IMR-90 (cell line): Measurements from ENCODE around the gene ARHGAP31. TPM values are rescaled to one million over a fixed set of nuclear protein-coding genes. Genes with fewer than 3 reads are reported as not detected.
"Not testable (repeated sequence)": the region's sequence is repeated elsewhere in the genome, so short reads cannot be mapped to it uniquely, and the experiment has no call there.

ENCODE experiments used
- ATAC-seq: fragments of 200-7000 bp; cut with Tn5 transposase; 2 replicates; pipeline ENCODE4 v1.9.1; 2020; ENCODE audit warnings: low read depth, mild to moderate bottlenecking, moderate library complexity
- BruUV-seq: library from RNA; stranded (reverse); fragments of 400-500 nt; replicated peaks from 2 replicates; lab custom pipeline; 2021; lab: Mats Ljungman, UMichigan
- CTCF ChIA-PET: fragments of 300-600 bp; formaldehyde crosslinking; extraction: SDS; loops from one replicate; lab custom pipeline; 2021; ENCODE audit warnings: antibody characterized with exemption; lab: Yijun Ruan, JAX
- POLR2A ChIA-PET: fragments of 300-600 bp; sonication (Branson Sonifier 250); formaldehyde crosslinking; loops from one replicate; lab custom pipeline; 2022; ENCODE audit warnings: antibody characterized with exemption; ENCODE audit not compliant: unreplicated experiment; lab: Charles Lee
- DNase-seq: peaks from one replicate; pipeline ENCODE4 v3.0.0; 2013
- H2AFZ ChIP-seq: replicated peaks from 2 replicates; pipeline ENCODE3; 2013; ENCODE audit warnings: low read length, mild to moderate bottlenecking; ENCODE audit not compliant: poor library complexity
- H2AK5ac ChIP-seq: 2 replicates; pipeline ENCODE4 v1.6.1; 2013; ENCODE audit warnings: low read depth, low read length, inconsistent platforms
- H2AK9ac ChIP-seq: replicated peaks from 2 replicates; pipeline ENCODE3; 2013; ENCODE audit warnings: mild to moderate bottlenecking, low read depth, low read length, moderate library complexity; ENCODE audit not compliant: poor library complexity
- H2BK120ac ChIP-seq: 2 replicates; pipeline ENCODE4 v1.6.1; 2013; ENCODE audit warnings: low read depth, low read length, inconsistent platforms
- H2BK15ac ChIP-seq: 3 replicates; pipeline ENCODE4 v1.6.1; 2013; ENCODE audit warnings: low read depth, low read length, inconsistent platforms
- H2BK20ac ChIP-seq: 2 replicates; pipeline ENCODE4 v1.6.1; 2013; ENCODE audit warnings: low read depth, mild to moderate bottlenecking, inconsistent platforms, low read length, moderate library complexity
- H2BK5ac ChIP-seq: 2 replicates; pipeline ENCODE4 v1.6.1; 2013; ENCODE audit warnings: mild to moderate bottlenecking, low read depth, low read length, inconsistent platforms; ENCODE audit not compliant: poor library complexity, severe bottlenecking
- H3K14ac ChIP-seq: replicated peaks from 2 replicates; pipeline ENCODE4 v1.6.1; 2013; ENCODE audit warnings: low read depth, low read length, inconsistent platforms
- H3K18ac ChIP-seq: 2 replicates; pipeline ENCODE4 v1.6.1; 2013; ENCODE audit warnings: low read depth, low read length, control low read depth
- H3K23ac ChIP-seq: 2 replicates; pipeline ENCODE4 v1.6.1; 2013; ENCODE audit warnings: low read depth, low read length, inconsistent platforms
- H3K27ac ChIP-seq: 2 replicates; pipeline ENCODE4 v1.5.1; 2013; ENCODE audit warnings: mild to moderate bottlenecking, control low read depth, low read length; ENCODE audit not compliant: insufficient read depth
- H3K27me3 ChIP-seq: 2 replicates; pipeline ENCODE4 v1.6.1; 2013; ENCODE audit warnings: low read length; ENCODE audit not compliant: control insufficient read depth, insufficient read depth
- H3K36me3 ChIP-seq: 2 replicates; pipeline ENCODE4 v1.6.1; 2013; ENCODE audit warnings: low read length, mixed read lengths; ENCODE audit not compliant: control insufficient read depth, insufficient read depth
- H3K4ac ChIP-seq: 2 replicates; pipeline ENCODE4 v1.6.1; 2013; ENCODE audit warnings: low read depth, low read length, inconsistent platforms
- H3K4me1 ChIP-seq: 2 replicates; pipeline ENCODE4 v1.6.1; 2013; ENCODE audit warnings: low read length, mixed read lengths; ENCODE audit not compliant: control insufficient read depth, insufficient read depth
- H3K4me2 ChIP-seq: 2 replicates; pipeline ENCODE4 v1.6.1; 2013; ENCODE audit warnings: low read depth, mild to moderate bottlenecking, control low read depth, low read length, moderate library complexity
- H3K4me3 ChIP-seq: 2 replicates; pipeline ENCODE4 v1.5.1; 2013; ENCODE audit warnings: low read depth, mild to moderate bottlenecking, control low read depth, low read length, moderate library complexity; ENCODE audit not compliant: insufficient read depth
- H3K56ac ChIP-seq: 2 replicates; pipeline ENCODE4 v1.6.1; 2013; ENCODE audit warnings: low read length, inconsistent platforms; ENCODE audit not compliant: insufficient read depth; ENCODE audit errors: extremely low read depth
- H3K79me1 ChIP-seq, 2 experiments: 2 replicates each; pipeline ENCODE4 v1.6.1; 2013; ENCODE audit warnings: low read length in 2 of 2, inconsistent platforms in 1 of 2, low read depth in 1 of 2
- H3K9ac ChIP-seq: 2 replicates; pipeline ENCODE4 v1.6.1; 2013; ENCODE audit warnings: low read depth, low read length, control low read depth
- H3K9me1 ChIP-seq: 2 replicates; pipeline ENCODE4 v1.6.1; 2013; ENCODE audit warnings: low read length, inconsistent platforms; ENCODE audit not compliant: insufficient read depth
- H3K9me3 ChIP-seq: 2 replicates; pipeline ENCODE4 v1.6.1; 2013; ENCODE audit warnings: low read length; ENCODE audit not compliant: control insufficient read depth, insufficient read depth
- H4K20me1 ChIP-seq: 2 replicates; pipeline ENCODE4 v1.6.1; 2013; ENCODE audit warnings: low read length, inconsistent platforms; ENCODE audit not compliant: insufficient read depth
- H4K5ac ChIP-seq: 2 replicates; pipeline ENCODE4 v1.6.1; 2013; ENCODE audit warnings: mild to moderate bottlenecking, low read depth, low read length, control low read depth
- H4K8ac ChIP-seq, 2 experiments: 2 replicates each; pipeline ENCODE4 v1.6.1; 2013; ENCODE audit warnings: low read depth in 2 of 2, low read length in 2 of 2, control low read depth in 1 of 2, inconsistent platforms in 1 of 2
- H4K91ac ChIP-seq: 2 replicates; pipeline ENCODE4 v1.6.1; 2013; ENCODE audit warnings: low read depth, low read length, inconsistent platforms; ENCODE audit not compliant: insufficient read depth
- WGBS, 2 experiments: methylation state at CpG; one replicate each; pipeline versions ENCODE4 v1.1.5 to v1.1.7; 2013; ENCODE audit warnings: missing lambda C conversion rate in 2 of 2; ENCODE audit not compliant: insufficient read length in 1 of 2; ENCODE audit errors: extremely low coverage in 2 of 2; 5-methylcytosine and 5-hydroxymethylcytosine counted together
- dilution Hi-C: fragments of 300-500 bp; cut with HindIII; formaldehyde crosslinking; loops from one replicate; pipeline ENCODE4 v1.14.3; 2018; ENCODE audit warnings: low sequenced_read_pairs; ENCODE audit not compliant: unreplicated experiment
- in situ Hi-C: fragments of 300-500 bp; cut with MboI; formaldehyde crosslinking; loops from 3 replicates; pipeline ENCODE4 v1.14.3; 2019; ENCODE audit warnings: low sequenced_read_pairs, inconsistent platforms, mixed read lengths
- intact Hi-C: fragments of 100-400 bp; cut with micrococcal nuclease; formaldehyde crosslinking; loops from 2 replicates; pipeline ENCODE4 v1.10.0; 2022
- polyA plus RNA-seq, 3 experiments: library from polyadenylated mRNA; depleted of rRNA; stranded (reverse); fragments of >200 nt; gene quantifications; 2 replicates each; pipeline ENCODE4 v1.2.3, GENCODE V29; 2012; ENCODE audit warnings: low replicate concordance in 1 of 3
- total RNA-seq: library from RNA; depleted of rRNA; stranded (reverse); fragments of >200 nt; gene quantifications from 2 replicates; pipeline ENCODE4 v1.2.3, GENCODE V29; 2012

Gene ARHGAP31
- total and polyA plus RNA-seq, 2 of the 4 experiments (the other 2 are of a cell fraction), result 6.6 to 7.7 TPM

- 100% methylated on average over 1 of the region's 6 CpGs; no CpG with 5 or more reads in 1 of the 2 experiments for WGBS, 2 experiments
Observed at GRCh38 chr3:119371786-119372185, 77.6 kb downstream of the ARHGAP31 start.

More at GRCh38 chr3:119371786-119372185, 77.6 kb downstream of the ARHGAP31 start:
- DNase-seq, H3K23ac ChIP-seq, H3K9me3 ChIP-seq, intact Hi-C loops, H3K4me2 ChIP-seq, H2AFZ ChIP-seq, H3K4me3 ChIP-seq, H4K5ac ChIP-seq, H2BK20ac ChIP-seq, H3K9me1 ChIP-seq, H2BK5ac ChIP-seq, H4K8ac ChIP-seq, H3K14ac ChIP-seq, in situ Hi-C loops, H3K79me1 ChIP-seq, dilution Hi-C loops, H3K56ac ChIP-seq, H2BK120ac ChIP-seq, H3K4ac ChIP-seq, BruUV-seq, H4K20me1 ChIP-seq, H3K18ac ChIP-seq, H3K27ac ChIP-seq, H3K4me1 ChIP-seq, H2BK15ac ChIP-seq, H2AK5ac ChIP-seq, POLR2A ChIA-PET, CTCF ChIA-PET, ATAC-seq, H3K9ac ChIP-seq, H4K91ac ChIP-seq, H2AK9ac ChIP-seq, H3K27me3 ChIP-seq: not testable (repeated sequence)
- H3K36me3 ChIP-seq, result peaks cover 15% of the 10 kb centered on the region
